Fibroblast of mammary gland (primary cell): ENCODE data around the gene PRRT2.

Source experiments
- DNase-seq: peaks from one replicate; pipeline ENCODE4 v3.0.0-alpha.2; 2010; ENCODE audit warnings: low read depth
- H3K4me3 ChIP-seq: 2 replicates; pipeline ENCODE4 v1.5.1; 2011; ENCODE audit warnings: low read depth, mild to moderate bottlenecking, low read length, moderate library complexity; ENCODE audit not compliant: control insufficient read depth
- CTCF ChIP-seq: conservative IDR thresholded peaks from 2 replicates; pipeline ENCODE4 v1.5.1; 2011; ENCODE audit warnings: low read depth, low read length, inconsistent platforms; ENCODE audit not compliant: control insufficient read depth, insufficient read depth

Gene PRRT2

GRCh38 chr16:29805232-29806098 lies 6.5 kb upstream of the PRRT2 start:
- no peak for TF ChIP-seq CTCF
- DNase-seq, result peak; percentile 96
- peak overlapping the region; percentile 75 for H3K4me3 ChIP-seq

DNA sequence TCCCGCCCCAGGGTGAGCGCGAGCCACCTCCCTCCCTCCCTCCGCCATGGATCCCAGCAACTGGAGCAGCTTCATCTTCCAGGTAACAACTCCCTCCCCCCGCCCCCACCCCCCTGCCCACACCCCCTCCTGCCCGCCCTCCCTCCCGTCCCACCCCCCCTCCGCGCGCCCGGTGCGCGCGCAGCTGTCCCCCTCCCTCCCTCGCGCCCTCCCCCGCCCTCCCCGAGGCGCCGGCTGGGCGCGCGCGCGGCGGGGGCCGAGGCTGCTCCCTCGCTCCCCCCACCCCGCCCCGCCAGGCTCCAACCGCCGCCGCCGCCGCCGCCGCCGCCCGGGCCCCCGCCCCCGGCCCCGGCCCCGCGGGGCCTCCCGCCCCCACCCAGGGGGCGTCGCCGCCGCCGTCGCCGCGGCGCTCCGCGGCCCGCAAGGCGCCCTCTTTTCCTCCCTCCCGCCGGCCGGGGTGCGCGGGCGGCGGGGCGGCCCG lies 5.9 kb upstream of the PRRT2 start, which contains the start of gene MAZ:
TSS of gene MAZ (plus strand) at position 431 of the 481 bp plus-strand sequence. CDS start 173 bp downstream, outside the sequence.
- TF ChIP-seq CTCF, result no peak
- peak; percentile 92 for DNase-seq
- peak within 1 kb of the TSS; percentile 75 for H3K4me3 ChIP-seq

- no peak for TF ChIP-seq CTCF
- peak overlapping the region; percentile 74 for H3K4me3 ChIP-seq
- DNase-seq, result peak; percentile 46
Observed at GRCh38 chr16:29806641-29807425, 5.2 kb upstream of the PRRT2 start.

GRCh38 chr16:29807426-29808218 lies 4.4 kb upstream of the PRRT2 start:
- peak overlapping the region; percentile 74 for H3K4me3 ChIP-seq
- DNase-seq, result peak; percentile 91
- peak; percentile 39 for TF ChIP-seq CTCF

DNA sequence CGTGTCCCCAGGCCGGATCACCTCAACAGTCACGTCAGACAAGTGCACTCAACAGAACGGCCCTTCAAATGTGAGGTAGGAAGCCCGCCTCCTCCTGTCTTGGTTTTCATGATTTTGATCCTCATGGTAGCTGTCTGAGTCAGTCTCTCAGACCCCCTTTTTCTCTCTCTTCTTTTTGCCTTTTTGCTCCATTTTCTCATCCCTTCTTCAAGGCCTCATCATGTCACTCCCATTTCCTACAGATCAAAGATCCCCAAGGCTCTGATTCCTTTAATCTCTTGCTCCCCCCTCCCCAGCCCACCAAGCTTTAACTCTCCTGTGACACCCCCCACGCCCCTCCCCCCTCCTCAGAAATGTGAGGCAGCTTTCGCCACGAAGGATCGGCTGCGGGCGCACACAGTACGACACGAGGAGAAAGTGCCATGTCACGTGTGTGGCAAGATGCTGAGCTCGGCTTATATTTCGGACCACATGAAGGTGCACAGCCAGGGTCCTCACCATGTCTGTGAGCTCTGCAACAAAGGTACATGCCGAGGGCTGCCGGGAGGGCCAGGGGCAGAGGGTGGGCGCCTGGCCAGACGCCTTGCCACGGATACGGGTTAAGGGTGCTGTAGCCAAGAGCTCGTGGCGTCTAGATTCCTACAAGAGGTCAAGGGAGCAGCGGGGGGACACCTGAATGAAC lies 3.6 kb upstream of the PRRT2 start:
- TF ChIP-seq CTCF, result no peak
- peak overlapping the region; percentile 74 for H3K4me3 ChIP-seq
- no peak for DNase-seq
